Loucy (cell line): ENCODE results near the gene SERINC3.

Experiments
- H2AFZ ChIP-seq: fragments of 200-600 bp; sonication (generic); 2 replicates; pipeline ENCODE4 v1.6.0; 2016; ENCODE audit warnings: antibody characterized with exemption, mild to moderate bottlenecking, low read length, moderate library complexity
- H3F3A ChIP-seq: fragments of 200-600 bp; 2 replicates; pipeline ENCODE4 v1.6.0; 2016; ENCODE audit warnings: antibody characterized with exemption, low read depth, mild to moderate bottlenecking
- H3K27me3 ChIP-seq: fragments of 200-600 bp; sonication (generic); 2 replicates; pipeline ENCODE4 v1.6.1; 2014; ENCODE audit warnings: low read length, mild to moderate bottlenecking; ENCODE audit not compliant: insufficient read depth, poor library complexity, severe bottlenecking
- H3K36me3 ChIP-seq: fragments of 200-600 bp; sonication (generic); 2 replicates; pipeline ENCODE4 v1.6.1; 2016; ENCODE audit warnings: low read length; ENCODE audit not compliant: insufficient read depth
- H3K4me1 ChIP-seq: fragments of 200-600 bp; sonication (generic); 2 replicates; pipeline ENCODE4 v1.5.1; 2014; ENCODE audit warnings: low read length, mild to moderate bottlenecking; ENCODE audit not compliant: insufficient read depth, poor library complexity, severe bottlenecking
- H3K4me2 ChIP-seq: fragments of 200-600 bp; sonication (generic); 2 replicates; pipeline ENCODE4 v1.6.0; 2014; ENCODE audit warnings: antibody characterized with exemption, low read length, low read depth, mild to moderate bottlenecking; ENCODE audit not compliant: poor library complexity, severe bottlenecking
- H3K4me3 ChIP-seq: fragments of 200-600 bp; sonication (generic); 2 replicates; pipeline ENCODE4 v1.5.1; 2014; ENCODE audit warnings: low read length, mild to moderate bottlenecking, mixed read lengths; ENCODE audit not compliant: poor library complexity, severe bottlenecking
- H3K79me2 ChIP-seq: fragments of 200-600 bp; sonication (generic); 2 replicates; pipeline ENCODE4 v1.6.1; 2014; ENCODE audit warnings: low read length; ENCODE audit not compliant: insufficient read depth
- H3K9ac ChIP-seq: fragments of 200-600 bp; sonication (generic); 2 replicates; pipeline ENCODE4 v1.6.0; 2014; ENCODE audit warnings: mild to moderate bottlenecking, low read depth, low read length, moderate library complexity; ENCODE audit not compliant: poor library complexity, severe bottlenecking
- H3K9me2 ChIP-seq: fragments of 200-600 bp; sonication (generic); replicated peaks from 2 replicates; pipeline ENCODE4 v1.6.1; 2016; ENCODE audit warnings: low read depth, low read length, mixed read lengths
- H3K9me3 ChIP-seq: fragments of 200-600 bp; sonication (generic); 2 replicates; pipeline ENCODE4 v1.6.1; 2014; ENCODE audit warnings: mild to moderate bottlenecking, antibody characterized with exemption, low read length, low read depth; ENCODE audit not compliant: insufficient read depth
- H4K20me1 ChIP-seq: fragments of 200-600 bp; sonication (generic); 2 replicates; pipeline ENCODE4 v1.6.0; 2014; ENCODE audit warnings: antibody characterized with exemption, low read length, mild to moderate bottlenecking; ENCODE audit not compliant: insufficient read depth, poor library complexity, severe bottlenecking
- EZH2phosphoT487 ChIP-seq: fragments of 200-600 bp; IDR thresholded peaks from 2 replicates; pipeline ENCODE4 v1.6.1; 2018; ENCODE audit warnings: antibody characterized with exemption, mild to moderate bottlenecking, moderate library complexity, borderline replicate concordance
- TF ChIP-seq, protein P1 (sequence below): fragments of 200-600 bp; sonication (generic); conservative IDR thresholded peaks from 2 replicates; pipeline ENCODE4 v1.5.1; 2014; ENCODE audit warnings: mild to moderate bottlenecking, antibody characterized with exemption, low read length

SERINC3 gene

GRCh38 chr20:44560229-44560628 lies 38.4 kb upstream of the SERINC3 start:
- Histone ChIP-seq H3K27me3 (no peaks in the 10 kb centered on the region), H3K9me2 (no peaks in the 10 kb centered on the region), H4K20me1 (no peaks in the 10 kb centered on the region), H3K4me1 (peaks cover 14% of the 10 kb centered on the region), H3K79me2 (peaks cover 1% of the 10 kb centered on the region; the same call in 1 of the 2 replicates), H3K36me3 (no peaks in the 10 kb centered on the region), H3K9me3 (no peaks in the 10 kb centered on the region), H3K4me2 (no peak overlapping the region), H3K9ac (no peak overlapping the region), H2AFZ (no peak overlapping the region), H3K4me3 (no peak overlapping the region), H3F3A (no peaks in the 10 kb centered on the region; the same call in 1 of the 2 replicates)
- no peak for TF ChIP-seq EZH2phosphoT487
- TF ChIP-seq, protein P1, sequence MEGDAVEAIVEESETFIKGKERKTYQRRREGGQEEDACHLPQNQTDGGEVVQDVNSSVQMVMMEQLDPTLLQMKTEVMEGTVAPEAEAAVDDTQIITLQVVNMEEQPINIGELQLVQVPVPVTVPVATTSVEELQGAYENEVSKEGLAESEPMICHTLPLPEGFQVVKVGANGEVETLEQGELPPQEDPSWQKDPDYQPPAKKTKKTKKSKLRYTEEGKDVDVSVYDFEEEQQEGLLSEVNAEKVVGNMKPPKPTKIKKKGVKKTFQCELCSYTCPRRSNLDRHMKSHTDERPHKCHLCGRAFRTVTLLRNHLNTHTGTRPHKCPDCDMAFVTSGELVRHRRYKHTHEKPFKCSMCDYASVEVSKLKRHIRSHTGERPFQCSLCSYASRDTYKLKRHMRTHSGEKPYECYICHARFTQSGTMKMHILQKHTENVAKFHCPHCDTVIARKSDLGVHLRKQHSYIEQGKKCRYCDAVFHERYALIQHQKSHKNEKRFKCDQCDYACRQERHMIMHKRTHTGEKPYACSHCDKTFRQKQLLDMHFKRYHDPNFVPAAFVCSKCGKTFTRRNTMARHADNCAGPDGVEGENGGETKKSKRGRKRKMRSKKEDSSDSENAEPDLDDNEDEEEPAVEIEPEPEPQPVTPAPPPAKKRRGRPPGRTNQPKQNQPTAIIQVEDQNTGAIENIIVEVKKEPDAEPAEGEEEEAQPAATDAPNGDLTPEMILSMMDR: no peak

DNA sequence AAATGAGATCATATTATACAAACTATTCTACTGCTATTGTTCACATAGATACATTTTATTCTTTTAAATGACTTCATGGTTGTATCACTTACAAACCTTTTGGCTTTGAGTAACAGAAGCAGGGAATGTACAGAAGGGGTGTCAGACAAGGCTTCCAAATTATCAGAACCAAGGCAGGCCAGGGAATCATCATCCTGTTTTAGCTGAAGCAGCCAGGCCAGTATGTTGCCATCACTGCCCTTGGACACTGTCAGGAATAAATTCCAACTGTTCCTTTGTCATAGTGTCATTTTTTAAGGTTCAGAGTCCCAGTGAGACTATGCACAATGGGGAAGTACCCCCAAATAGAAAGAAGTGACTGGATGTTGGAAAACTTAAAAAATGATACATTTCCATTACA lies 37.4 kb upstream of the SERINC3 start:
- H3K27me3 ChIP-seq: no peaks in the 10 kb centered on the region
- H4K20me1 ChIP-seq: no peaks in the 10 kb centered on the region
- no peaks in the 10 kb centered on the region for H3K36me3 ChIP-seq
- no peak overlapping the region for H2AFZ ChIP-seq
- H3K79me2 ChIP-seq: peaks cover 11% of the 10 kb centered on the region; the same call in 1 of the 2 replicates
- H3K9me2 ChIP-seq: no peaks in the 10 kb centered on the region
- no peak overlapping the region for H3K4me2 ChIP-seq
- TF ChIP-seq EZH2phosphoT487: no peak
- TF ChIP-seq, protein P1: no peak
- H3K4me1 ChIP-seq: peaks cover 24% of the 10 kb centered on the region
- H3K9ac ChIP-seq: no peak overlapping the region
- no peaks in the 10 kb centered on the region for H3K9me3 ChIP-seq
- no peaks in the 10 kb centered on the region for H3F3A ChIP-seq
- H3K4me3 ChIP-seq: no peak overlapping the region

DNA sequence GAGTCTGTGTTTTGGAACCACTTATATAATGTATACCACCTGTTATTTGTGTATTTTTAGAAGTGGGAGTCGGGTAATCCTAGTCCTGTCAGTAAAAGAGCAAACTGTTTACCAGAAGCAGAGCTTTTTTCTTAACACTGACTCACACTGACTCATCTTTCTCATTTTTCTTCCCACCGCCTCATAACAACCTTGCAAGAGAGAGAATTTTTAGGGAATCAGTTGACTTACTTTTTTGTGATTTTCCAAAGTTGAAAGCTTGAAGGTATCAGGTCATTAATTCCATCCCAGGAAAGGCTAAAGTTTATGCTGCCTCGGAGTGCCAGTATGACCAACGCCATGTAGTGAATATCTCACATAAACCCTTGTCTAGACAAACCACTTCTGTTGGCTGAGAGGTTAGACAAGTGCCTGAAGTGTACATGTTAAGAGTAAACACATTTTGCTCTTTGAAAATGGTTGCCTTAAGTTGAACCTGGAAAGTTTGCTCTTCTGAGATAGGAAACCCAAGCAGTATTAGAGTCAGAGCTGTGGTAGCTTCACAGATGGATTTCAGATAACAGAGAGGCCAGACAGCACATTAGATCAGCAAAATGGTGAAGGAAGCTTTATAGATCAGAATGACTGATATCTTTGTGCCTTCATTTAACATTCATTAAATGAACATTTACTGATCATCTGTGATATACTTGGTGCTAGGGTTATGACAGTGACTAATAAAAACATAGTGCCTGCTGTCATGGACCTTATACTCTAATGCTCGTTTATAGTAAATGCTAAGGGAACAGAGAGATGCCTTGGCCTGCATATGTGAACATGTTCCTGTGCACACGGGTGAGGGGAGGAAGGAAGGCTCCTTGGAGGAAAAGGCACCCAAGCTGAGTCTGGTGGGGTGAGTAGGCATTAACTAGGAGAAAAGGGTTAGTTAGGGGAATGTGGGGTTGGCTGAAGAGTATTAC lies 31.4 kb upstream of the SERINC3 start:
- Histone ChIP-seq H3K27me3 (no peaks in the 10 kb centered on the region), H2AFZ (peak overlapping the region; percentile 19), H3K9ac (peak overlapping the region; percentile 56), H3K36me3 (no peaks in the 10 kb centered on the region), H4K20me1 (no peaks in the 10 kb centered on the region), H3K4me1 (peaks cover 54% of the 10 kb centered on the region), H3K9me2 (no peaks in the 10 kb centered on the region), H3K4me3 (peak overlapping the region; percentile 42), H3K79me2 (peaks cover 17% of the 10 kb centered on the region; the same call in 1 of the 2 replicates), H3K4me2 (peak overlapping the region; percentile 55), H3F3A (peaks cover 11% of the 10 kb centered on the region; the same call in 1 of the 2 replicates), H3K9me3 (no peaks in the 10 kb centered on the region)
- no peak for TF ChIP-seq EZH2phosphoT487
- TF ChIP-seq, protein P1: no peak
